Upper lobe of left lung (tissue), 6 donors: Measurements from ENCODE around the gene LYL1. TPM values are rescaled to one million over a fixed set of nuclear protein-coding genes. Genes with fewer than 3 reads are reported as not detected.

Experiments
- ATAC-seq, 2 donors: fragments of 200-7000 bp; cut with Tn5 transposase; one replicate each; pipeline ENCODE4 v1.9.1; 2022; ENCODE audit warnings: mild to moderate bottlenecking in 2 of 2, moderate library complexity in 2 of 2; ENCODE audit not compliant: low FRiP score in 2 of 2
- DNase-seq, 2 donors: peaks; one replicate each; pipeline ENCODE4 v3.0.0-alpha.2; 2019 to 2020
- H3K27ac ChIP-seq, 4 donors: fragments of 200-600 bp; sonication (generic); one replicate each; pipeline ENCODE4 v1.5.1; 2016 to 2019
- H3K27me3 ChIP-seq, 4 donors: fragments of 200-600 bp; sonication (generic); one replicate each; pipeline ENCODE4 v1.5.1; 2017 to 2019
- H3K36me3 ChIP-seq, 4 donors: fragments of 200-600 bp; sonication (generic); one replicate each; pipeline ENCODE4 v1.5.1; 2016 to 2019
- H3K4me1 ChIP-seq, 4 donors: fragments of 200-600 bp; sonication (generic); one replicate each; pipeline ENCODE4 v1.5.1; 2018 to 2019
- H3K4me3 ChIP-seq, 4 donors: fragments of 200-600 bp; sonication (generic); one replicate each; pipeline ENCODE4 v1.5.1; 2017 to 2019; ENCODE audit warnings: mild to moderate bottlenecking in 2 of 4, moderate library complexity in 1 of 4
- H3K9me3 ChIP-seq, 4 donors: fragments of 200-600 bp; sonication (generic); one replicate each; pipeline ENCODE4 v1.5.1; 2018 to 2019
- EP300 ChIP-seq, 4 donors: sonication (generic); formaldehyde crosslinking; IDR thresholded peaks; one replicate each; pipeline ENCODE4 v1.5.1; 2017; ENCODE audit warnings: antibody characterized with exemption in 4 of 4, control low read depth in 2 of 4
- POLR2A ChIP-seq, 4 donors: fragments of 450-650 bp; IDR thresholded peaks; one replicate each; pipeline ENCODE4 v1.5.1; 2016 to 2017; ENCODE audit warnings: antibody characterized with exemption in 4 of 4, mild to moderate bottlenecking in 2 of 4
- POLR2AphosphoS5 ChIP-seq, 2 donors: sonication (generic); formaldehyde crosslinking; IDR thresholded peaks; one replicate each; pipeline ENCODE4 v1.5.1; 2017; ENCODE audit warnings: antibody characterized with exemption in 2 of 2
- WGBS, 2 donors: methylation state at CpG; one replicate each; pipeline ENCODE4 v1.1.5; 2017 to 2018; 5-methylcytosine and 5-hydroxymethylcytosine counted together
- total RNA-seq, 6 donors: library from RNA; depleted of rRNA in 4 of 6; stranded (reverse); fragments of >200 nt in 4 of 6; gene quantifications; one replicate each; pipeline versions ENCODE4 v1.1.0 to v1.2.1, GENCODE V29; 2016 to 2021
- TF ChIP-seq, protein P1 (sequence below), 6 experiments: fragments of 450-650 bp in 4 of 6; fragments of 200-600 bp in 2 of 6; sonication (generic) in 2 of 6; IDR thresholded peaks; one replicate each; pipeline ENCODE4 v1.5.1; 2016 to 2019; ENCODE audit warnings: antibody characterized with exemption in 6 of 6
- donor health status: DM: no; HTN: no; CAD: no; lungs with moderate emphysema.
- donor health status: DM: no; HTN: yes; CAD: no; lungs with severe emphysema.

LYL1 gene
- total RNA-seq, 6 donors from 2014 or later: 22.6 to 55.5 (median 31.4) TPM

DNA sequence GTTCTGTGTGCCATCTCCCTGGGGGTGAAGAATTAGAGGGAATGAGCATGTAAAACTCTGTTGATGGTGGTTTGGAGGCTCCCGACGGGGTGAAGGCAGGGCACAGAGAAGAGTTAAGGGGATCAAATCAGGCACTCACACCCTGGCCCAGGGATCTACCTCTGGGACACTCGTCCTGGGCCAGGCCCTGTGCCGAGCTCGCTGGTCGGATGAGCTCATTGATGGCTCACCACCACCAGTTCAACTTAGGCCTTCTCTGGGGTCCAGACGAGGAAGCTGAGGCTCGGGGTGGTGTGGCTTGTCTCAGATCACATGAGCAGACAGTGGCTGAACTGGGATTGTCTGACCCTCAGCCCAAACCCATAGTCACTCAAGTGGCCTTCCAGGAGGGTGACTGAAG, 17.0 kb upstream of the LYL1 start:
- Histone ChIP-seq H3K9me3 (no peaks in the 10 kb centered on the region), H3K27me3 (no peaks in the 10 kb centered on the region), H3K36me3 (peaks cover 0 to 13% (median 5%) of the 10 kb centered on the region in 4 donors), H3K27ac (peak overlapping the region in 2 of 4 donors; percentile 84 to 87), H3K4me1 (peaks cover 38 to 58% (median 40%) of the 10 kb centered on the region in 4 donors), H3K4me3 (peak overlapping the region in 1 of 4 donors; percentile 84)
- ATAC-seq (peak in 1 of 2 donors; percentile 27), DNase-seq (no peak)
- WGBS, 2 donors: 73 to 75% methylated on average over 2 to 8 of the region's 8 CpGs
- no peak for TF ChIP-seq EP300 (IDR thresholded peaks at IDR 0.05)
- TF ChIP-seq, protein P1, sequence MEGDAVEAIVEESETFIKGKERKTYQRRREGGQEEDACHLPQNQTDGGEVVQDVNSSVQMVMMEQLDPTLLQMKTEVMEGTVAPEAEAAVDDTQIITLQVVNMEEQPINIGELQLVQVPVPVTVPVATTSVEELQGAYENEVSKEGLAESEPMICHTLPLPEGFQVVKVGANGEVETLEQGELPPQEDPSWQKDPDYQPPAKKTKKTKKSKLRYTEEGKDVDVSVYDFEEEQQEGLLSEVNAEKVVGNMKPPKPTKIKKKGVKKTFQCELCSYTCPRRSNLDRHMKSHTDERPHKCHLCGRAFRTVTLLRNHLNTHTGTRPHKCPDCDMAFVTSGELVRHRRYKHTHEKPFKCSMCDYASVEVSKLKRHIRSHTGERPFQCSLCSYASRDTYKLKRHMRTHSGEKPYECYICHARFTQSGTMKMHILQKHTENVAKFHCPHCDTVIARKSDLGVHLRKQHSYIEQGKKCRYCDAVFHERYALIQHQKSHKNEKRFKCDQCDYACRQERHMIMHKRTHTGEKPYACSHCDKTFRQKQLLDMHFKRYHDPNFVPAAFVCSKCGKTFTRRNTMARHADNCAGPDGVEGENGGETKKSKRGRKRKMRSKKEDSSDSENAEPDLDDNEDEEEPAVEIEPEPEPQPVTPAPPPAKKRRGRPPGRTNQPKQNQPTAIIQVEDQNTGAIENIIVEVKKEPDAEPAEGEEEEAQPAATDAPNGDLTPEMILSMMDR (IDR thresholded peaks at IDR 0.05): no peak
- no peak for TF ChIP-seq POLR2AphosphoS5 (IDR thresholded peaks at IDR 0.05)
- peak in 1 of 4 donors; percentile 14 for TF ChIP-seq POLR2A (IDR thresholded peaks at IDR 0.05)

DNA sequence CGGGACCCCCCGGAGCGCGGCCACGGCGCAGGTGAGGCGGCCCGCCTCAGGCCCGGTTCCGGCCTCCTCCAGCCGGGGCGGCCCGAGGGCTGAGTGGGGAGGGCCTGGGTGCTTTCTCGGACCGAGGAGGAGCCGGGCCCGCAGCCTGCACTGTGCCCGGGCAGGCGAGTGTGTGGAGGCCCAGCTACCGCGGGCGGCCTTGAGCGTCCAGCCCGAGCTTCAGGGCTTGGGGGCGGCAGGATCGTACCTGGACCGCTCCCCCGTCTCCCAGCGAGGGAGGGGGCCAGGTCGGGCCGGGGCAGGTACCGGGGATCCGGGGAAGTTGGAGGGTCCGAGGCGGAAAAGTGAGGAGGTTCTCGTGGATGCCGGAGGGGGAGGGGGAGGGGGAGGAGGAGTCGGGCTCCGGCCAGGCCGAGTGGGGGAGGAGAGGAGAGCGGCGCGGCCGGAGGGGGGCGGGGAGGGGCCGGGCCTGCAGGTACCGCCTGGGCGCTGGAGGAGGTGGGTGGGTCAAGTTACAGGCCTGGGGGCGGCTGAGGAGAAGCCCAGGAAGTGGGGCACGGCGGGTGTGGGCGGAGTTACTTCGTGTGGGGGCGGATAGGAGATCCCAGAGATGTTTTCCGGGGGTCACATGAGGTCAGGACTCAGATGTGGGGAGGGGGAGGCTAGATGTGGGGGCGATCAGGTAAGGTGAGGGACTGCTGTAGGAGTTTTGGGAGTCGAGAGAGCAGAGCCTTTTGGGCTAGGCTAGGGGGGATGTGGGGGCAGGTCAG, 16.0 kb upstream of the LYL1 start:
- H3K27ac ChIP-seq: peak overlapping the region; percentile 79 to 87 (median 82)
- TF ChIP-seq POLR2A (IDR thresholded peaks at IDR 0.05) (no peak), POLR2AphosphoS5 (IDR thresholded peaks at IDR 0.05) (no peak), EP300 (IDR thresholded peaks at IDR 0.05) (no peak)
- TF ChIP-seq, protein P1 (IDR thresholded peaks at IDR 0.05): no peak

DNA sequence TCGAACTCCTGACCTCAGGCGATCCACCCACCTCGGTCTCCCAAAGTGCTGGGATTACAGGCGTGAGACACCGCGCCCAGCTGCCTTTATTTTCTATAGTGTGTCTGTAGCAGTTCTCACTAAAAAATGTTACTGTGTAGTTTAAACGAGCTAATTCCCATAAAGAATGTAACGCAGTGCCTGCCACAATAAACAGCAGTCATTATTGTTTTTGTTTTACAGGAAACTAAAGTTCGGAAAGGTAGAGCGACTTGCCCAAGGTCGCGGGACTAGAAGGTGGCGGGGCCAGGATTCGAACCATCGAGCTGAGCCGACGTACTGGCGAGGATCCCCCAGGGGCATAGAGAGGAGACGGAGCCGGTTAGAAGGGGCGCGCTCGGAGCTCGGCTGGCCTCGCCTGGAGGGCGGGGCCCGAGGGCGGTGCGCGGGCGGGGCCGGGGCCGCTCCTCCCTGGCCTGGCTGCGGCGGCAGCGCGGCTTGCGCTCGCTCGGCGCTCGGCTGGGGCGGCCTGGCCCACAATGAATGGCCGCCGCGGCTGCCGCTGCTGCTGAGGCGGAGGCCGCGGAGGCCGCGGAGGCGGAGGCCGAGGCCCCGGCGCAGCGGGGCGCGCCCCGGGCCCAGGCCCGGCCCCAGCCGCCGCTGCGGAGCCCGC, 15.2 kb upstream of the LYL1 start, which contains the start of gene NACC1:
Gene NACC1, plus strand, starts transcription at position 493 of the 652 bp plus-strand sequence. CDS start 16,944 bp downstream, outside the sequence.
- WGBS, 2 donors: 7 to 13% methylated on average over 12 to 24 of the region's 65 CpGs
- peak; percentile 94 to 96 for ATAC-seq

More for the DNA sequence above, 16.0 kb upstream of the LYL1 start:
- H3K4me3 ChIP-seq: peak overlapping the region; percentile 84 to 100 (median 98)
- H3K9me3 ChIP-seq: no peaks in the 10 kb centered on the region
- 2 to 4% methylated on average over 10 to 23 of the region's 57 CpGs for WGBS, 2 donors
- ATAC-seq (no peak), DNase-seq (peak; percentile 87 to 89)
- no peaks in the 10 kb centered on the region for H3K27me3 ChIP-seq
- peaks cover 0 to 21% (median 4%) of the 10 kb centered on the region in 4 donors for H3K36me3 ChIP-seq
- peaks cover 38 to 58% (median 40%) of the 10 kb centered on the region in 4 donors for H3K4me1 ChIP-seq

DNA sequence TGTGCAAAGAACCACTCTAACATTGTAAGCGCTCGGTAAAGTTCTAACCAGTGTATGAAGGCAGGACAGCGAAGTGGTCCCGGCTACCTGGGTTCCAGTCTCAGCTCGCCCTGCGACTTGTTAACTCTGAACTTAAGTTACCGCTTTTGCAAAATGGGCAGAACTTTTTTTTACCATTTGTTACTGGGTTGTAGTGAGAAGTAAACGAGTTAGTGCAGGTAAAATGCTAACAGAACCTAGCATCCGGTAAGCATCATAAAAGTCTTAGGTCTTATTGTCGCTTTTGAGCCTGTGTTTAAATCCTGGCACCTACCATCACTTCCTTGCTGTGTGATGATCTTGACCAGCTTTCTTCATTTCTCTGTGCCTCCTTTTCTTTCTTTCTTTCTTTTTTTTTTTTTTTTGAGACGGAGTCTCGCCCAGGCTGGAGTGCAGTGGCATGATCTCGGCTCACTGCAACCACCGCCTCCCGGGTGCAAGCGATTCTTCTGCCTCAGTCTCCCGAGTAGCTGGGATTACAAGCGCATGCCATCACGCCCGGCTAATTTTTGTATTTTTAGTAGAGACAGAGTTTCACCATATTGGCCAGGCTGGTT, 14.6 kb upstream of the LYL1 start:
- H3K36me3 ChIP-seq: peaks cover 4 to 32% (median 12%) of the 10 kb centered on the region in 4 donors
- peak overlapping the region; percentile 62 to 80 (median 76) for H3K27ac ChIP-seq
- WGBS, 2 donors: 17 to 22% methylated on average over 20 of the region's 20 CpGs
- TF ChIP-seq, protein P1 (IDR thresholded peaks at IDR 0.05): no peak
- TF ChIP-seq POLR2A (IDR thresholded peaks at IDR 0.05) (no peak), EP300 (IDR thresholded peaks at IDR 0.05) (no peak), POLR2AphosphoS5 (IDR thresholded peaks at IDR 0.05) (no peak)
- DNase-seq (no peak), ATAC-seq (peak in 1 of 2 donors; percentile 1)
- H3K4me1 ChIP-seq: peaks cover 38 to 57% (median 40%) of the 10 kb centered on the region in 4 donors
- H3K9me3 ChIP-seq: no peaks in the 10 kb centered on the region
- H3K4me3 ChIP-seq: peak overlapping the region; percentile 84 to 99 (median 98)
- H3K27me3 ChIP-seq: no peaks in the 10 kb centered on the region

More for the DNA sequence above, 15.2 kb upstream of the LYL1 start, which contains the start of gene NACC1:
- Histone ChIP-seq H3K4me1 (peaks cover 38 to 58% (median 40%) of the 10 kb centered on the region in 4 donors), H3K4me3 (peak within 1 kb of the TSS; percentile 84 to 100 (median 98)), H3K27ac (peak within 1 kb of the TSS; percentile 79 to 87 (median 82)), H3K27me3 (no peaks in the 10 kb centered on the region), H3K9me3 (no peaks in the 10 kb centered on the region), H3K36me3 (peaks cover 3 to 28% (median 6%) of the 10 kb centered on the region in 4 donors)
- peak; percentile 92 to 98 for DNase-seq
- TF ChIP-seq, protein P1 (IDR thresholded peaks at IDR 0.05): peak in 2 of 6 experiments; percentile 12 to 15
- TF ChIP-seq EP300 (IDR thresholded peaks at IDR 0.05) (no peak), POLR2AphosphoS5 (IDR thresholded peaks at IDR 0.05) (peak; percentile 22 to 51)
